Stimulated activated CD8-positive, alpha-beta memory T cell treated with anti-CD3 and anti-CD28 coated beads, Interleukin-15, amount 100 ng/mL, for 4 hours (primary cell): ENCODE measurements around the gene TUBB4B.

ENCODE experiments used
- DNase-seq, 2 donors: peaks; one replicate each; pipeline ENCODE4 v3.0.0-alpha.2; 2020; ENCODE audit warnings: low read depth in 2 of 2

Gene TUBB4B

DNA sequence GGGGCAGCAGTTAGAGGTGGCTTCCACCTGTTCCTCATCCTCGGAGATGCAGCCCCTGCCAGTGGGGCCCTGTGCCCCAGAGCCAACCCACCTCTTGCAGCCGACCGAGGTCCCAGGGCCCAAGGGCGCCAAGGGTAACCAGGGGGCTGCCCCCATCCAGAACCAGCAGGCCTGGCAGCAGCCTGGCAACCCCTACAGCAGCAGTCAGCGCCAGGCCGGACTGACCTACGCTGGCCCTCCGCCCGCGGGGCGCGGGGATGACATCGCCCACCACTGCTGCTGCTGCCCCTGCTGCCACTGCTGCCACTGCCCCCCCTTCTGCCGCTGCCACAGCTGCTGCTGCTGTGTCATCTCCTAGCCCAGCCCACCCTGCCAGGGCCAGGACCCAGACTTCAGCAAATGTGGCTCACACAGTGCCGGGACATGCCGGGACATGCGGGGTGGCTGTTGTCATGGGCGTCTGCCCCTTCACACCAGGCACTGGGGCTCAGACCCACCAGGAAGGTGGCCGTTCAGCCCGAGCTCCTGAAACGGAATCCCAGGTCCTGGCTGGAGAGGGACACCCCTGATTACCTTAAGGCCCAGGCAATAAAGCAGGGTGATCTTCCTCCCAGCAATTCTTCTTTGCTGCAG is 15.3 kb upstream of the TUBB4B start:
- DNase-seq = no peak

DNA sequence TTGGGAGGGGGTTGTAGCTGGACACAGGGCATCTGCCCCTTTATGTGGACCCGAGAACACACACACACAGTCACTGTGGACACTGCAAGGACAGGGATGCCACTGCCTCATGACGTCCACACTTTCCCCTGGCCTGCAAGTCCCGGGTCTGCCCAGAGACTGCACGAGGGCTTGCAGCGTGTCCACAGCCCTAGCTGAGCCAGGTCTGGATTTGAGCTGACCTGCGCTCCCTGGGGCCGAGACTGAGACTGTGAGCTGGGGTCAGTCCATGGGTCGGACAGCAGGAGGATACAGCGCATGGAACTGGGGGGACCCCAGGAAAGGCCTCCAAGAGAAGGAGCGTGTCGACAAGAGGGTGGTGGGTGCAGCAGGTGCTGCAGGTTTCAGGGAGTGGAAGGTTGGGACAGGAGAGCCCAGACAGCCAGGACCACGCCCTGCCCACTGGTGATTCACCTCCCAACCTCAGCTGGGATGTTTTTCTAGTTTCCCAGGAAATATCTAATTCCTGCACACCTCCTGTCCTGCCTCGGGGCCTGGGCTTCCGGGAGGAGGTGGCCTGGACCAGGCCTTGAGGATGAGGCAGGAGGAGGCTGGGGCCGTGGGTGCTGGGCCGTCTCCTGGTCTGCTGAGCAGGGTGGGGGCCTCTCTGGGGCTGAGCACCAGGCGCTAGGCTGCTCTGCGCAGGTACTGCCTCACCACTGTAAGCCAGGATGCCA is 14.6 kb upstream of the TUBB4B start:
- no peak for DNase-seq

DNA sequence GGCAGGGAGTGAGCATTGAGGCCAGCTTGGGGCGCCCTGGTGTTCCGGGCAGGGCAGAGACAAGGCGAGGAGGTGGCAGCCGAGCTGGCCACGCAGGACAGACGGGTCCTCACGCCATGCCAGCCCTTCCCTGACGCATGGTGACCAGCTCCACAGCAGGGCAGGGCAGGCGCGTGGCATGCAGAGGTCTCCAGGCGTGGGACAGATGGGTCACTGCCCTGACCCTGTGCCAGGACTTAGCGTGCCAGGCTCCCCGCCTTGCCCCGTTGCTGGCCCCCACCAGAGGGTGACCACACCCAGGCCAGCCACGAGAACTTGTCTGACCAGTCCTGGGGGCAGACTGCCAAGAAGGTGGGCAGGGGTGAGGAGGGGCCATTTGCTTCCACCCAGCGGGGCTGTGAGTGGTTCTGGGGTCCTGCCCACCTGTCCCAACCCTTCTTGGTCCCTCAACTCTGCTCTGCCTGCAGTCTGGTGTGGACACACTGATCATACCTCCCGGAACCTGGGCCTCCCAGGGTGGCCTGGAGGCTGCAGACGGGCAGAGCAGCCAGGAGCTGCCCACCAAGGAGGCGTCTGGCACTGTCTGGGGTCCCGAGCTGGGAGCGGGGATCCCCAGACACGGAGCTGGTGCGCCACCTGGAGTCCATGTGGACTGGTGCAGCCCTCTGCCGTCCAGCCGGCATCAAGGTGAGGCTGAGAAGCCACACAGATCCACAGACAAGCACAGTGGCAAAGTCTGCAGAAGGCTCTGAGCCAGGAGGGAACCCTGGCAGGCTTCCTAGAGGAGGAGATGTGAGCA is 13.8 kb upstream of the TUBB4B start, which contains the start of gene RNF224:
TSS of gene RNF224 (plus strand) at position 449 of the 799 bp plus-strand sequence. CDS start 834 bp downstream, outside the sequence.
- DNase-seq = peak; percentile 58 to 62

DNA sequence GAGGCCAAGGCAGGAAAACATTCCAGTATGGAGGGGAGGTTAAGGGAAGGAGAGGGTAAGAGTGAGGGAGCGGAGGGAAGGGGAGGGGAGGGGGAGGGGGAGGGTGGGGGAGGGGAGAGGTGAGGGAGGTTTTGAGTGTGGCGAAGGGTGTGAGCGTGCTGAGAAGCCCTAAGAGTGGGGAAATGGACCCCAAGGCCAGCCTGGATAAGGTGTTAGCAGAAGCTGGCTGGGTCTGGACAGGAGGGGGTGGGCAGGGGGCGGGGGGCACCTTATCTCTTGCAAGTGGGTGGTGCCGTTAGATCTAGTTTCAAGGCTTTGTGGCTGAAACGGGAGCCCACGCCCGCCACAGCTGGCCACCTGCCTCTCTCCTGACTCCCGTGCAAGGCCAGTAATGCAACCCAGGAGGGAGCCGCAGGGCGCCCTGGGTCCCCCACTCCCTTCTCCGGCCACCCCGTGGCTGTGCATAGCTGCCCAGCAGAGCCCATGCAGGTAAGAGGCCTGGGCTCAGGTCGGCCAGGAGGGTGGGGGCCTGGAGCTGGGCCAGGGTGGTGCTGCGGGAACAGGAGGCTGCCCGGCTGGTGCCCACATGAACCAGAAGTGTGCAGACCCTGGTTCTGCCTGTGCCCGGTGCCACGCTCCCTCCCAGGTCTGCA is 13.1 kb upstream of the TUBB4B start:
- no peak for DNase-seq

DNA sequence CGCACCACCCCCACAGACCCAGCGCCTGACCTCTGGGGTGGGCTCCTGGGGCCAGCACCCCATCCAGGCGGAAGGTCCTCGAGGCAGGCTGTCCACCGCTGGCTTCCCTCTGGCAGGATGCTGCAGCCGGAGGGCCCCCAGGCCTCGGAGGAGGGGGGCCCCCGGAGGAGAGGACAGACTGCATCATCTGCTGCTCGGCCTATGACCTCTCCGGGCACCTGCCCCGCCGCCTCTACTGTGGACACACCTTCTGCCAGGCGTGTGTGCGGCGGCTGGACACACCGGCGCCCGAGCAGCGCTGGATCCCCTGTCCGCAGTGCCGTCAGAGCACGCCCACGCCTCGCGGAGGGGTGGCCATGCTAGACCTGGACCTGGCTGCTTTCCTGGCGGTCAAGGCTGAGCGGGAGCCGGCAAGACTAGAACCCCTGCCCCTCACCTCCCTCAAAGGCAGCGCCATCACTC is 12.6 kb upstream of the TUBB4B start:
- no peak for DNase-seq

DNA sequence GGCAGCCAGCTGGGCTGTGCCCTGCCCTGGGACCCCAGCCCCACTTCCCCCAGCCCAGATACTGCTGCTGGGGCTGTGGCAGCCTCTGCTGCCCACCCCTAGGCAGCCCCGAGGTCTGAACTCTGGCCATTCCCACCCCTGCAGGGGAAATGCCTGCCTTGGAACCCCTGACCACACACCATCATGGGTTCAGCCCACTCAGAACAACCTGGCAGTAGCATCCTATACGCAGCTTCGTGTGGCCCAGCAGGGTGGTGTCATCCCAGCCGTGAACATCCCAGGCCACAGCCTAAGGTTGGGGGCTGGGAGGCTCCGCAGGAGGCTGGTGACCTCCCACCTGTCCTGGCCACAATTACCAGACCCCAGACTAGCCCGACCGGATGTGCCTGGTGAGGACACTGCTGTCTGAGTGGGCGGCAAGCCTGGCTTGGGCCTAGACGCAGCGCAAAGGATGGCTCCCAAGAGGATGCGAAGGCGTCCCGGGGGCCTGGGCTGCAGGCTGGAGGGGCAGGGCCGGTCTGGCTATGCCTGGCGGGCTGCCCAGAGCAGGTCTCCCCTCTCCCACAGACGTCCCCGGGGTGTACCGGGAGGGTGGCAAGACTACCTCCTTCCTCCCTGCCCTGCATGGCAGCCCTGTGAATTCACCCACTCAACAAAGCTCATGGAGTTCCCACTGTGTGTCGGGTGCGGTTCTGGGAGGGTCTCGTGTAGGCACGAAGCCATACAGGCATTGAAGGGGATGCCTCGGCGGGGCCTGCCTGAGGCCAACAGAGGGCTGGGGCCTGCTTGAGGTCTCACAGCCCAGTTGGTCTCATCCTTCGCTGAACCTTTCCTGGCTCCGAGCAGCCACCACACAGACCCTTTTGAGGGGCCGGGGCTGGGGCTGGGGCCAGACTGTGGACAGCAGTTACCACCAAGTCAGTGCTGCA is 11.9 kb upstream of the TUBB4B start:
- DNase-seq = no peak

DNA sequence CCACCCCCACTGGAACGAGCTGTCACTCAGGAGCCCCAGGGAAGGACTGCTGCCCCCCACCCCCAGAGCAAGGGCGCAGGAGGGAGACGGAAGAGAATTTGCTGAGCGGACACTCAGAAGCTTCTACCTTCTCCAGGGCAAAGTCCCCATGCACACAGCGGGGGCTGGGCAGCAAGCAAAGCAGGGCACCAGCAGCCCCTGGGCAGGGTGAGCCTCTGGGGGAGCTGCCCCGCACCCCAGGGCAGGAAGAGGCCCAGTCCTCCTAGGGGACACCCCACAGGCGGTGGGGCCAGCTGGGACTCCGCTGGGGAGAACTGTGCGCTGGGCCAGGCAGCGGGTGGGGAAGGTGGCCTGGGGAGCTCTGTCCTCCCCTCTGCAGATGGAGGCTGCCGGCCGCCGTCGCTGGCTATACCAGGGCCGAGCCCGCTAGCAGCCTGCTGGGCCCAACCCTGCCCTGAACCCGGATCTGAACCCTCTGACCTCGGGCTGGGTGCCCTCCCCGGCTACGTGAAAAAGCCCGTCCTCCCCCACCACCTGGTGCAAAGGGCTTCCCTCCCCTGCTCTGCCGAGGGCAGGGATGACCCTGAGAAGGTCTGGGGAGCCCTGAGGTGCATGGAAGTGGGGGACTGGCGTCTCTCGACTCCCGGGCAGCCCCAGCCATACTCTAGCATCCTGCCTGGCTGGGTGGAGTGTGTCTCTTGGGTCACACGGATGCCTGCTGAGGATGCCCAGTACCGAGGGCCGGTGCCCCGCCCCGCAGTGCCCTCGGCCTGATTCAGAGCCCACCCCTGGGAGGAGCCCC is 11.0 kb upstream of the TUBB4B start:
- DNase-seq = no peak

DNA sequence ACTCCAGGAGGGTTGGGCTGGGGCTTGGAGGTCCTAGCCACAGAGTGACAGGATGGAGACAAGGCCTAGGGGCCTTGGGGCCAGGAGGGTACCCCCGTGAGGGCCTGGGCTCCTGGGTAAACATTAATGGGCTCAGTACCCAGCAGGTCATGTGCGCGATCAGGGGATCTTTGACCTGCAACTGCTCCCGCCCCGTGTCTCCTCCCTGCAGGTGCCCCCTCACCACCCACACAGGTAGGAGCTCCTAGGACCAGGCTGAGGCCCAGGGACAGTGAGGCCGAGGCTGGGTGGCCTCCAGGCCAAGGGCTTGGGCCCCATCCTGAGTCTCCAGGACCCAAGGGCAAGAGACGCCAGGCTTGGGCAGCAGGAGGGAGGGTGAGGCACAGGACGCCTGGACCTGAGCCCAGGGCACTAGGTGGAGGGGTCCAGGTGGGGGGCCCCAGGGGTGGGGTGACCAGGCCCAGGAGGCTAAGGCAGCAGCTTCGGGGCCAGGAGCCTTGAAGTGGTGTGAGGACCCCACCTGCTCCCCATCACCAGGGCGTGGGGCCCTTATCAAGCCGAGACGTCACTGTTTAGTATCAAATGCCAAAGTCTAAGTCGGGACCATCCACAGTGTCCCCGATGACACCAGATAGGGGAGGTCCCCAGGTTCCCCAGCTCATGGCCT is 10.2 kb upstream of the TUBB4B start, which contains the start of gene SLC34A3:
TSS of gene SLC34A3 (plus strand) at position 197 of the 667 bp plus-strand sequence. CDS start 802 bp downstream, outside the sequence.
- DNase-seq = no peak

DNA sequence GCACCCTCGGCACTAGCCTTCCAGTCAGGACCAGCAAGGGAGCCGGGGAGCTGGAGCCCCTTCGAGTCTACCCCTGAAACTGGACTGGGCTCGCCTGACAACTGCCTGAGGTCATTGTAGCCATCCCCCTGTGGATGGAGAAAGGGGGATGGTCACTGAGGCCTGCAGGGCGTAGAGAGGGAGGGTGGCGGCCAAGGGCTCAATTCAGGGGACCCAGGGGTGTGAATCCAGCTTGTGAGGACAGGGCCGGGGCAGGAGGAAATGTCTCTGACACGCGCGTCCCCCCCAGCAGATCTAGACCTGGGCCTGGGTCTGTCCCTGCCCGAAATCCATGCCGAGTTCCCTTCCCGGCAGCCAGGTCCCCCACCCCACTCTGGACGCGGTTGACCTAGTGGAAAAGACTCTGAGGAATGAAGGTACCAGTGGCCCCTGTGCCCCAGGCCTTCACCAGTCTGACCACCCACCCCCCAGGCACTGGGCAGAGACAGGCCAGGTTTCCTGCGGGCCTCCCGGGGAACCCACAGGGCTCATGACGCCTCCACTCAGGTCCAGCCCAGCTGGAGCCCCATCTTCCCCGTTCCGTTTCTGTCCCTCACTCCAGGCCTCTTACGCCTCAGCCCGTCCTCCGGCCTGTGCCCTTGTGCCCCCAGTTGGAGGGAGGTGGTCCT is 9.6 kb upstream of the TUBB4B start:
- no peak for DNase-seq

DNA sequence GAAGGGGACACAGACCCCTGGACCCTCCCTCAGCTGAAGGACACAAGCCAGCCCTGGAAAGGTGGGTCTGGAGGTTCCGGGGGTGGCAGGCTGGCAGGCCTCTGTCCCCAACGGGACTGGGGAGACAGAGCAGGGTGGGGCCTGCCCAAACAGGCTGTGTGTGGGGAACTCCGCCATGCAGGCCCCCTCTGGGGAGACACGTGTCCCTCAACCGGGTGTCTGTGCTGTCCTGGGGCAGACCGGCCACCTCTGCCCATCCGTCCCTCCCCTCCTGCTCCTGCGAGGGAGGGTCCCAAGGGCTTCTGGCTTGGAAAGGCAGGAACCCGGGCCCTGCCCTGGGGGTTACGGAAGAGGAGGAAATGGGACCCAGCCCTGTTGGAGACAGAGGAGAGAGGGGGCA is 9.0 kb upstream of the TUBB4B start:
- no peak for DNase-seq

DNA sequence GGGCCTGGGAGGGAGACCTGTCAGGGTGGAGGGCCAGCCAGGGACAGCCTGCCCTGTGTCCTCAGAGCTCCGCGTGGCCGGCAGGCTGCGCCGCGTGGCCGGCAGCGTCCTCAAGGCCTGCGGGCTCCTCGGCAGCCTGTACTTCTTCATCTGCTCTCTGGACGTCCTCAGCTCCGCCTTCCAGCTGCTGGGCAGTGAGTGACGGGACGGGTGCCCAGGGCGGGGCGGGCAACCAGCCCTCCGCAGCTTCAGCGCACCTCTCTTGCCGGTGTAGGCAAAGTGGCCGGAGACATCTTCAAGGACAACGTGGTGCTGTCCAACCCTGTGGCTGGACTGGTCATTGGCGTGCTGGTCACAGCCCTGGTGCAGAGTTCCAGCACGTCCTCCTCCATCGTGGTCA is 8.6 kb upstream of the TUBB4B start:
- DNase-seq = no peak

DNA sequence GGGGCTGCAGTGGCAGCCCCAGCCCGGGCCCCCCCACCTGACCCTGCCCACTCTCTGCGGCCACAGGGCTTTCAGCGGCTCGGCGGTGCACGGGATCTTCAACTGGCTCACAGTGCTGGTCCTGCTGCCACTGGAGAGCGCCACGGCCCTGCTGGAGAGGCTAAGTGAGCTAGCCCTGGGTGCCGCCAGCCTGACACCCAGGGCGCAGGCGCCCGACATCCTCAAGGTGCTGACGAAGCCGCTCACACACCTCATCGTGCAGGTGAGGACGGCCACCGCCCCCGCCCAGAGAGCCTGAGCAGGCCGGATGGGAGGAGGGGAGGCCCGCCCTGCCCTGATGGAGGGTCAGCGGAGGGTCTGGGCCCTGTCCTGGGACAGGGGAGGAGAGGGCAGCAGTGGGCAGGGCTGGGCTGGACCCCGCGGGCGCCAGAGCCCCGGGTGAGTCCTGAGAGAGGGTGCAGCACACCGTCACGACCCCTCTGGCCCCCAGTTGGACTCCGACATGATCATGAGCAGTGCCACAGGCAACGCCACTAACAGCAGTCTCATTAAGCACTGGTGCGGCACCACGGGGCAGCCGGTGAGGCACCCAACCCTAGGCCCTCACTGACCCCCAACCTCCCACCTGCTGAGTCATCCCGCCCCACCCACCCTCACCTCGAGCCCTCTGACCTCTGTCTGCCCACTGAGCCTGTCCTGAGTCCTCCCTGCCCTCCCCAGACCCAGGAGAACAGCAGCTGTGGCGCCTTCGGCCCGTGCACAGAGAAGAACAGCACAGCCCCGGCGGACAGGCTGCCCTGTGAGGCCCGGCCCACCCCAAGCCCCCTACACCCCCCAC is 7.7 kb upstream of the TUBB4B start:
- no peak for DNase-seq

DNA sequence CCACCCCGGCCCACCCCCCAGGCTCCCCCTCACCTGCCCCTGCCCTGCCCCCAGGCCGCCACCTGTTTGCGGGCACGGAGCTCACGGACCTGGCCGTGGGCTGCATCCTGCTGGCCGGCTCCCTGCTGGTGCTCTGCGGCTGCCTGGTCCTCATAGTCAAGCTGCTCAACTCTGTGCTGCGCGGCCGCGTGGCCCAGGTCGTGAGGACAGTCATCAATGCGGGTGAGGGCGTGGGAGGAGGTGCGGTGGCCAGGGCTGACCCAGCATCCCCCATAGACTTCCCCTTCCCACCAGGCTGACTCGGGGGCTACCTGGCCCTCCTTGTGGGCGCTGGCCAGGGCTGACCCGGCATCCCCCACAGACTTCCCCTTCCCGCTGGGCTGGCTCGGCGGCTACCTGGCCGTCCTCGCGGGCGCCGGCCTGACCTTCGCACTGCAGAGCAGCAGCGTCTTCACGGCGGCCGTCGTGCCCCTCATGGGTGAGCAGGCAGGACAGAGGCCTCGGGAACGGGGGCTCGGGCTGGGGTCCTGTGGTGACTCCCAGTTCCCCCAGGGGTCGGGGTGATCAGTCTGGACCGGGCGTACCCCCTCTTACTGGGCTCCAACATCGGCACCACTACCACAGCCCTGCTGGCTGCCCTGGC is 6.9 kb upstream of the TUBB4B start:
- no peak for DNase-seq

DNA sequence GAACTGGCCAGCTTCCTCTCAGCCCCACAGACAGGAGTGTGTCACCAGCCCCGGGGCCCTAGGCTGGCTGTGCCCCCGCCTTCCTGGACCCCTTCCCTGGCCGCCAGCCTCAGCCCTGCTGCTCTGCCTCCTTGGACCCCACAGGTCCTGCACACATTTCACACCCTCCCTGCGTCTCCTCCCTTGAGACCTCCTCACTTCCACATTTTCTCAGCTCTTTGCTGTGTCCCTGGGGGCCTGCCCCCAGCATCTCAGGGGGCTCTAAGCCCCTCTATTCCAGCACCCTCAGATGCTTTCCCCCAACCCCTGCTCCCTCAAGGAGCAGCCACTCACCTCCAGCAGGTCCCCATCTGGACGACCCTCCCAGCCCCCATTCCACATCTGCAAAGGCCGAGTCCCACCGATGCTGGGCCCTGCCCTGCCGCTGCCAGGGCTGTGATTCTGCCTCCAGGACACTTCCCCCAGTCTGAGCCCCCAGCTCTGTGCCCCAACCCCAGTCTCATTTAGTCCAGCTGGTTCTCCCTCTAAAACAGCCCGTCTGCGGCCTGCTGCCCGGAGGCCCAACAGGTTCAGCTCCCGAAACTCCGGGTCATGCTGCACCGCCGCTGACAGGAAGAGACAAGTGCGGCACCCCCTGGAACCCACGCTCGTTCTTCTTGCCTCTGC is 6.2 kb upstream of the TUBB4B start:
- no peak for DNase-seq

DNA sequence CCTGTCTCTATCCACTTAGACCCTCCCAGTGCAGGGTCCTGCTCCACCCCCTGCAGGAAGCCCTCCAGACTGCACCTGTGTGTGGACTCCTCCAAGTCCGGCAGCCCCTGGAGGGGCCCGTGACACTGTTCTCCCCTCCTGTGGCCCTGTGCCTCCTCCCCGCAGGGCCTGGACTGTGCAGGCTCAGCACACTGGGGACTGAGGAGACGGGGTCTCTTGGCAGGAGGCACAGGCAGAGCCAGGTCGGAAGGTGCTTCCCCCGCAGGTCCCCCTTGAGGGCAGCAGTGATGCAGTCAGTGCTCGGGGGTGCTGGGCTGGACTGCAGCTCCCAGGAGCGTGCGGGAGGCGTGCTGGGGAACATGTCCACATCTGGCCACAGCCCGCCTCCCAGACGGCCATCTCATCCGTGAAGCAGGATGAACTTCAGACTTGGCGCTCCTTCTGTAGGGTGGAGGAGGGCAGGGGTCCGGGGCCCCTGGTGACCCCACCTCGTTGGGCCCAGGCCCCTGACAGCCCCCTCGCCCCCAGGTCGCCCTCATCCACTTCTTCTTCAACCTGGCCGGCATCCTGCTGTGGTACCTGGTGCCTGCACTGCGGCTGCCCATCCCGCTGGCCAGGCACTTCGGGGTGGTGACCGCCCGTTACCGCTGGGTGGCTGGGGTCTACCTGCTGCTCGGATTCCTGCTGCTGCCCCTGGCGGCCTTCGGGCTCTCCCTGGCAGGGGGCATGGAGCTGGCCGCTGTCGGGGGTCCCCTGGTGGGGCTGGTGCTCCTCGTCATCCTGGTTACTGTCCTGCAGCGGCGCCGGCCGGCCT is 5.5 kb upstream of the TUBB4B start:
- no peak for DNase-seq
